AML-193 (cell line): Measurements from ENCODE around the gene IL23R.
"Not testable (repeated sequence)": the region's sequence is repeated elsewhere in the genome, so short reads cannot be mapped to it uniquely, and the experiment has no call there.

ENCODE experiments used
- DNase-seq, 2 experiments: peaks; one replicate each; lab custom pipeline; 2025; lab: John Stamatoyannopoulos, UW

Gene IL23R

GRCh38 chr1:67192902-67193301, 26.6 kb downstream of the IL23R start:
- DNase-seq, result no peak

GRCh38 chr1:67193704-67194103, 27.4 kb downstream of the IL23R start:
- DNase-seq, result no peak

GRCh38 chr1:67194209-67194863, 28.1 kb downstream of the IL23R start:
- DNase-seq, result no peak

- DNase-seq, result no peak
These were observed 34.5 kb downstream of the IL23R start for GRCh38 chr1:67200755-67201154.

- DNase-seq, result no peak
These were observed 35.6 kb downstream of the IL23R start for GRCh38 chr1:67201891-67202290.

- DNase-seq, result no peak
These were observed 38.2 kb downstream of the IL23R start for GRCh38 chr1:67204298-67204980.

GRCh38 chr1:67207398-67207797, 41.1 kb downstream of the IL23R start:
- not testable (repeated sequence) for DNase-seq

GRCh38 chr1:67208217-67208616, 42.0 kb downstream of the IL23R start:
- DNase-seq, result no peak

- DNase-seq, result no peak
These were observed 43.3 kb downstream of the IL23R start for GRCh38 chr1:67209521-67209920.

GRCh38 chr1:67211589-67212563, 45.6 kb downstream of the IL23R start:
- DNase-seq, result peak in 1 of 2 experiments; percentile 22

- DNase-seq, result peak; percentile 16 to 20
These were observed 46.9 kb downstream of the IL23R start for GRCh38 chr1:67213164-67213563.

GRCh38 chr1:67213948-67214347, 47.7 kb downstream of the IL23R start:
- no peak for DNase-seq

GRCh38 chr1:67214420-67215174, 48.3 kb downstream of the IL23R start:
- peak; percentile 2 to 10 for DNase-seq

GRCh38 chr1:67216401-67216800, 50.1 kb downstream of the IL23R start:
- DNase-seq, result no peak

- no peak for DNase-seq
These were observed 51.2 kb downstream of the IL23R start for GRCh38 chr1:67217417-67217816.

GRCh38 chr1:67217938-67218337, 51.7 kb downstream of the IL23R start:
- DNase-seq, result no peak

GRCh38 chr1:67224856-67225255, 58.6 kb downstream of the IL23R start:
- no peak for DNase-seq

- no peak for DNase-seq
These were observed 60.4 kb downstream of the IL23R start for GRCh38 chr1:67226688-67227087.

GRCh38 chr1:67227196-67227595, 60.9 kb downstream of the IL23R start:
- no peak for DNase-seq

- DNase-seq, result no peak
These were observed 62.5 kb downstream of the IL23R start for GRCh38 chr1:67228791-67229190.

- no peak for DNase-seq
These were observed 64.3 kb downstream of the IL23R start for GRCh38 chr1:67230539-67230938.

GRCh38 chr1:67236277-67236676, 70.0 kb downstream of the IL23R start:
- DNase-seq, result no peak
